Body of pancreas (tissue), 4 donors: ENCODE measurements around the gene GEMIN4.

Experiments used
- POLR2A ChIP-seq, 3 donors: fragments of 450-650 bp; IDR thresholded peaks; one replicate each; pipeline ENCODE4 v1.6.1; 2016; ENCODE audit warnings: antibody characterized with exemption in 3 of 3, mild to moderate bottlenecking in 2 of 3
- TF ChIP-seq, protein P1 (sequence below), 7 experiments: fragments of 450-650 bp in 4 of 7; fragments of 200-600 bp in 3 of 7; sonication (generic) in 3 of 7; IDR thresholded peaks; one replicate each; pipeline ENCODE4 v1.5.1; 2016 to 2019; ENCODE audit warnings: antibody characterized with exemption in 7 of 7

DNA sequence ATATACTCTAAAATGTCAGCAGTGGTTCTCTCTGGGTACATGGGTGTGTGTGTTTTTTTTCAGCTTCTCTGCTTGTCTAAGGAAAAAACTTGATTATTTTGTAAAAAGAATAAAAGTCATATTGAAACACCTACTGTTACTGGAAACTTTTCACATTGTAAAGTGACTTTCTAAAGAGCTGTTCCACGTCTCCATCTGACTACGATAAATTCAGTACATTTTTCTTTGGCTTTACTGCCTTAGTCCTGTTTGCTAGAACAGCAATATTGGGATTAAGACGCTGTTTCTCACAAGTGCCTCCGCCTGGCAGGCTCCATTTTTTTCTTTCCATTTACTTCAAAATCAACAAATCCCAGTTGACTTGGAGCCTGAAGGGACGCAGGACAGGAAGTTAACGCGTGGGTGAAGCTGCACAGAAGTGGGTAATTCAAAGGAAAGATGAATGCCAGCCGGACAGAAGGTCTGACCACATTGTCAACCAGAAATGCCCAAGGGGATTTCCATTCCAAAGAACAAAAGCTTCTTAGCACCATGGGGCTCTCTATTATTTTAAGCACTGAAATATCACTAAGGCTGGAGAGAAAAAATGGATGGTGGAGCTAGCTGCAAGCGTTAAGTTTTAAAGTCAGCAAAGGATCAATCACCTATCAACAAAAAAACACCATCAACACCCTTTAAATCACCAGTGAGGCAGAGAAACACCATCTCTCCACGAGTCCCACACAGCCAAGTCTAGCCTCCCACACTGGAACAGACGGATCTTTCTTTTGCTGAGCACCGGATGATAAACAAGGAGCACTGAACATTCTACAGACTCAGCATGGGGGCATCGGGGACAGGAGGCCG is 21.6 kb upstream of the GEMIN4 start:
- TF ChIP-seq, protein P1, sequence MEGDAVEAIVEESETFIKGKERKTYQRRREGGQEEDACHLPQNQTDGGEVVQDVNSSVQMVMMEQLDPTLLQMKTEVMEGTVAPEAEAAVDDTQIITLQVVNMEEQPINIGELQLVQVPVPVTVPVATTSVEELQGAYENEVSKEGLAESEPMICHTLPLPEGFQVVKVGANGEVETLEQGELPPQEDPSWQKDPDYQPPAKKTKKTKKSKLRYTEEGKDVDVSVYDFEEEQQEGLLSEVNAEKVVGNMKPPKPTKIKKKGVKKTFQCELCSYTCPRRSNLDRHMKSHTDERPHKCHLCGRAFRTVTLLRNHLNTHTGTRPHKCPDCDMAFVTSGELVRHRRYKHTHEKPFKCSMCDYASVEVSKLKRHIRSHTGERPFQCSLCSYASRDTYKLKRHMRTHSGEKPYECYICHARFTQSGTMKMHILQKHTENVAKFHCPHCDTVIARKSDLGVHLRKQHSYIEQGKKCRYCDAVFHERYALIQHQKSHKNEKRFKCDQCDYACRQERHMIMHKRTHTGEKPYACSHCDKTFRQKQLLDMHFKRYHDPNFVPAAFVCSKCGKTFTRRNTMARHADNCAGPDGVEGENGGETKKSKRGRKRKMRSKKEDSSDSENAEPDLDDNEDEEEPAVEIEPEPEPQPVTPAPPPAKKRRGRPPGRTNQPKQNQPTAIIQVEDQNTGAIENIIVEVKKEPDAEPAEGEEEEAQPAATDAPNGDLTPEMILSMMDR (IDR thresholded peaks at IDR 0.05): no peak
- no peak for TF ChIP-seq POLR2A (IDR thresholded peaks at IDR 0.05)
